CD4-positive, alpha-beta memory T cell (primary cell): ENCODE results near the gene STK32C. TPM values are rescaled to one million over a fixed set of nuclear protein-coding genes. Genes with fewer than 3 reads are reported as not detected.
A peak's percentile ranks its signal among the peaks of the same experiment; 100 is the strongest.

Experiments
- CTCF ChIA-PET: fragments of 350-600 bp; sonication (Branson Sonifier 250); formaldehyde crosslinking; loops from one replicate; lab custom pipeline; 2021; ENCODE audit warnings: inconsistent platforms; ENCODE audit not compliant: partially characterized antibody; lab: Charles Lee
- POLR2A ChIA-PET: fragments of 350-600 bp; sonication (Branson Sonifier 250); formaldehyde crosslinking; loops from one replicate; lab custom pipeline; 2021; ENCODE audit not compliant: partially characterized antibody; lab: Charles Lee
- DNase-seq, 5 donors: peaks; one replicate each; pipeline versions ENCODE4 v3.0.0 to v3.0.0-alpha.2; 2020 to 2022; ENCODE audit warnings: mixed read lengths in 1 of 5
- H3K27ac ChIP-seq: one replicate; pipeline ENCODE4 v1.7.0; 2013; ENCODE audit warnings: low read depth, low read length
- H3K27me3 ChIP-seq: 2 replicates; pipeline ENCODE4 v1.7.0; 2013; ENCODE audit warnings: mild to moderate bottlenecking, low read length, moderate library complexity; ENCODE audit not compliant: insufficient read depth
- H3K36me3 ChIP-seq: 2 replicates; pipeline ENCODE4 v1.7.0; 2013; ENCODE audit warnings: mild to moderate bottlenecking, low read length, moderate library complexity; ENCODE audit not compliant: insufficient read depth
- H3K4me1 ChIP-seq: 2 replicates; pipeline ENCODE4 v1.7.0; 2013; ENCODE audit warnings: mild to moderate bottlenecking, low read length, moderate library complexity; ENCODE audit not compliant: insufficient read depth
- H3K4me3 ChIP-seq, 2 donors: one replicate each; pipeline ENCODE4 v1.7.0; 2013; ENCODE audit warnings: low read length in 2 of 2, mild to moderate bottlenecking in 1 of 2
- H3K9me3 ChIP-seq, 2 donors: one replicate each; pipeline ENCODE4 v1.7.0; 2013; ENCODE audit warnings: low read length in 2 of 2, control low read depth in 1 of 2; ENCODE audit not compliant: control insufficient read depth in 1 of 2
- H3K27ac Mint-ChIP-seq, 7 donors: one replicate each; pipeline ENCODE4 v1.8.0; 2020 to 2021; ENCODE audit warnings: mixed read lengths in 7 of 7, mild to moderate bottlenecking in 6 of 7, inconsistent platforms in 3 of 7, moderate library complexity in 3 of 7
- H3K27me3 Mint-ChIP-seq, 2 donors: one replicate each; pipeline ENCODE4 v1.8.0; 2020 to 2021; ENCODE audit warnings: mixed read lengths in 2 of 2
- H3K36me3 Mint-ChIP-seq, 2 donors: one replicate each; pipeline ENCODE4 v1.8.0; 2020 to 2021; ENCODE audit warnings: mixed read lengths in 2 of 2, inconsistent platforms in 1 of 2, mild to moderate bottlenecking in 1 of 2
- H3K4me1 Mint-ChIP-seq, 4 donors: one replicate each; pipeline ENCODE4 v1.8.0; 2020 to 2021; ENCODE audit warnings: mixed read lengths in 4 of 4, mild to moderate bottlenecking in 1 of 4
- H3K4me3 Mint-ChIP-seq, 8 donors: one replicate each; pipeline ENCODE4 v1.8.0; 2020 to 2021; ENCODE audit warnings: mixed read lengths in 8 of 8, mild to moderate bottlenecking in 7 of 8, moderate library complexity in 6 of 8, inconsistent platforms in 3 of 8
- H3K9me3 Mint-ChIP-seq, 8 donors: one replicate each; pipeline ENCODE4 v1.8.0; 2020 to 2021; ENCODE audit warnings: mixed read lengths in 8 of 8, mild to moderate bottlenecking in 5 of 8, inconsistent platforms in 3 of 8, moderate library complexity in 1 of 8
- intact Hi-C: fragments of 100-400 bp; cut with micrococcal nuclease; formaldehyde crosslinking; loops from one replicate; pipeline ENCODE4 v1.15.1; 2023
- polyA plus RNA-seq, 2 donors: library from polyadenylated mRNA; unstranded; fragments of 300-500 nt; fragmentation: Illumina TruSeq; gene quantifications; one replicate each; pipeline ENCODE4 v1.2.3, GENCODE V29; 2021
- total RNA-seq, 2 experiments: library from RNA; stranded (reverse); gene quantifications; one replicate each; pipeline ENCODE4 v1.2.3, GENCODE V29; 2021

The STK32C gene
- total and polyA plus RNA-seq, 4 experiments from 2014 or later: 7.5 to 14.7 (median 10.6) TPM

GRCh38 chr10:132249824-132250375, 57.9 kb downstream of the STK32C start:
- Mint-ChIP-seq H3K27me3 (no peaks in the 10 kb centered on the region), H3K36me3 (no peaks in the 10 kb centered on the region), H3K4me3 (no peak overlapping the region), H3K9me3 (no peaks in the 10 kb centered on the region), H3K4me1 (peaks cover 0 to 2% (median under 1%) of the 10 kb centered on the region in 4 donors), H3K27ac (no peak overlapping the region)
- ChIA-PET POLR2A (no interaction called here), CTCF (no interaction called here)
- H3K27me3 ChIP-seq: no peaks in the 10 kb centered on the region
- DNase-seq: no peak
- no peak overlapping the region for H3K4me3 ChIP-seq
- intact Hi-C loops: loop anchor here (2.0 kb wide), 1 partner anchor 57 kb away; the partner anchor contains the start of gene STK32C
- no peaks in the 10 kb centered on the region for H3K9me3 ChIP-seq
- no peaks in the 10 kb centered on the region for H3K4me1 ChIP-seq
- H3K27ac ChIP-seq: no peak overlapping the region
- no peaks in the 10 kb centered on the region for H3K36me3 ChIP-seq

DNA sequence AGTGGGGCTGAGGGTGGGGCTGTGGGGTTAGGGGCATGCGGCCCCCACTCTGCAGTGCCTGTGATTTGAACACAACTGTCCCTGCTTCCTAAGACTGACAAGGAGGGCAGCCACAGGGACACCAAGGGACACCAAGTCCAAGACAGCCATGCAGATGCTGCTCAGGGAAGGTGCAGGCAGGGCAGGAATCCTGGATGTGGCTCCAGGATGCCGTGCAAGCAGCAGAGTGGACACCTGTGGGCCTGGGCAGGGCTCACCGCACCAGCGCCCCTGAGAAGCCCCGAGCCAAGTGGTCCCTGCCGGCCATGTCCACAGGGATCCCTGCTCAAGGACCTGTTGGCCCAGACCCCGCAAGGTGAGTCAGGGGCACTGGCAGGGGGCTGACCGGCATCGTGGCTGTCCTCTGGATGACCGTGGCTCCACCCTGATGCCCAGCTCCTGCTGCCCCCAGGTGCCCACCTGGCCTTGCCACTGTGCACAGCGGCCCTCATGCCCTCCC, 58.5 kb downstream of the STK32C start:
- Mint-ChIP-seq H3K27me3 (no peaks in the 10 kb centered on the region), H3K9me3 (no peaks in the 10 kb centered on the region), H3K36me3 (no peaks in the 10 kb centered on the region), H3K4me1 (no peaks in the 10 kb centered on the region), H3K4me3 (no peak overlapping the region), H3K27ac (no peak overlapping the region)
- Histone ChIP-seq H3K4me1 (no peaks in the 10 kb centered on the region), H3K9me3 (no peaks in the 10 kb centered on the region), H3K36me3 (no peaks in the 10 kb centered on the region), H3K4me3 (no peak overlapping the region), H3K27me3 (no peaks in the 10 kb centered on the region), H3K27ac (no peak overlapping the region)
- ChIA-PET CTCF (no interaction called here), POLR2A (no interaction called here)
- intact Hi-C loops: loop anchor here (2.0 kb wide), 1 partner anchor 58 kb away; the partner anchor contains the start of gene STK32C
- no peak for DNase-seq

DNA sequence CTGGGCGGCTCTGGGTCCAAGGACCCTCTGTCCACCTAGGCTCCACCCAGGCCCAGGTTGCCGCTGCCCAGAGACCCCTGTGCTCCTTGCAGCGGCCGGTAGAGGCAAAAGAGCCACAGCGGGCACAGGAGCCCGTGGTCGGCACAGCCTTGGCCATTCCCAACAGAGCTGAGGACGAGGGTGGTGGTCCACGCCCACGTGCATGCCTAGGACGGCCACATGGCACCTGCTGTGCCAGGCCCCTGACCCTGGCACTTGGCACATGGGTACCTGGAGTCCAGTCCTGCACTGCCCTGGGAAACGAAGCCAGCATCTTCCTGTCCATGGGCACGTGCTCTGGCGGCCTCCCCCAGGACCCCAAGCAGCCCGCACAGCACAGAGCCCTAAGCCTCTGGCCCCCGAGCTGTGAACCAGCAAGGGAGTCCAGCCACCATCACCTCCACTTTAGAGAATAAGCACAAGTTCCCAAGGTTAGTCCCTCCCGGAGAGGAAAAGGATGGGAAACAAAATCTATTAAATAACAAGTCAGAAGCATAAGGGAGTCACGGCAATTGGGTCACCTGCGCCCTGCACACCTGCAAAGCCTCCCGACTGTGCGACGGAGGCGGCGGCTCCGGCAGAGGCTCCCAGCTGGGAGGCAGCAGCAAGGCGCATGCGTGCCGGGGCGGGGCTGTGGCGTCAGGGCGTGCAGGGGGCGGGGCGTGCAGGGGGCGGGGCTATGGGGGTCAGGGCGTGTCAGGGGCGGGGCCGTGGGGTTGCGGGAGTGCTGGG, 59.1 kb downstream of the STK32C start:
- Histone ChIP-seq H3K27ac (no peak overlapping the region), H3K36me3 (no peaks in the 10 kb centered on the region), H3K9me3 (no peaks in the 10 kb centered on the region), H3K4me3 (no peak overlapping the region), H3K27me3 (no peaks in the 10 kb centered on the region), H3K4me1 (no peaks in the 10 kb centered on the region)
- peak; percentile 32 to 69 (median 65) for DNase-seq
- H3K27me3 Mint-ChIP-seq: no peaks in the 10 kb centered on the region
- H3K9me3 Mint-ChIP-seq: no peaks in the 10 kb centered on the region
- CTCF ChIA-PET: no interaction called here
- H3K4me3 Mint-ChIP-seq: peak overlapping the region in 3 of 8 donors; percentile 13 to 70 (median 51)
- POLR2A ChIA-PET: no interaction called here
- H3K4me1 Mint-ChIP-seq: no peaks in the 10 kb centered on the region
- no peaks in the 10 kb centered on the region for H3K36me3 Mint-ChIP-seq
- H3K27ac Mint-ChIP-seq: no peak overlapping the region
- intact Hi-C loops: loop anchor here (2.0 kb wide), 1 partner anchor 58 kb away; the partner anchor contains the start of gene STK32C

GRCh38 chr10:132247943-132248342, 59.8 kb downstream of the STK32C start:
- no peak for DNase-seq
- no peaks in the 10 kb centered on the region for H3K27me3 Mint-ChIP-seq
- Histone ChIP-seq H3K27ac (no peak overlapping the region), H3K36me3 (no peaks in the 10 kb centered on the region), H3K4me3 (no peak overlapping the region), H3K27me3 (no peaks in the 10 kb centered on the region), H3K9me3 (no peaks in the 10 kb centered on the region), H3K4me1 (no peaks in the 10 kb centered on the region)
- intact Hi-C loops: loop anchor here (2.0 kb wide), 1 partner anchor 59 kb away; the partner anchor contains the start of gene STK32C
- H3K9me3 Mint-ChIP-seq: no peaks in the 10 kb centered on the region
- peak overlapping the region in 2 of 8 donors; percentile 23 to 52 for H3K4me3 Mint-ChIP-seq
- no peaks in the 10 kb centered on the region for H3K36me3 Mint-ChIP-seq
- ChIA-PET POLR2A (no interaction called here), CTCF (no interaction called here)
- H3K4me1 Mint-ChIP-seq: no peaks in the 10 kb centered on the region
- H3K27ac Mint-ChIP-seq: no peak overlapping the region

GRCh38 chr10:132246296-132246695, 61.5 kb downstream of the STK32C start:
- Histone ChIP-seq H3K9me3 (no peaks in the 10 kb centered on the region), H3K4me3 (no peak overlapping the region), H3K4me1 (no peaks in the 10 kb centered on the region), H3K36me3 (no peaks in the 10 kb centered on the region), H3K27me3 (no peaks in the 10 kb centered on the region), H3K27ac (no peak overlapping the region)
- DNase-seq: no peak
- Mint-ChIP-seq H3K27me3 (no peaks in the 10 kb centered on the region), H3K4me1 (no peaks in the 10 kb centered on the region), H3K27ac (no peak overlapping the region), H3K4me3 (no peak overlapping the region), H3K9me3 (no peaks in the 10 kb centered on the region), H3K36me3 (no peaks in the 10 kb centered on the region)
- intact Hi-C loops: no loop called here
- ChIA-PET POLR2A (no interaction called here), CTCF (no interaction called here)

GRCh38 chr10:132245056-132245455, 62.7 kb downstream of the STK32C start:
- Histone ChIP-seq H3K36me3 (no peaks in the 10 kb centered on the region), H3K9me3 (no peaks in the 10 kb centered on the region), H3K27ac (no peak overlapping the region), H3K4me3 (no peak overlapping the region), H3K27me3 (no peaks in the 10 kb centered on the region), H3K4me1 (no peaks in the 10 kb centered on the region)
- POLR2A ChIA-PET: no interaction called here
- no peaks in the 10 kb centered on the region for H3K9me3 Mint-ChIP-seq
- no peaks in the 10 kb centered on the region for H3K4me1 Mint-ChIP-seq
- no peak overlapping the region for H3K4me3 Mint-ChIP-seq
- CTCF ChIA-PET: no interaction called here
- no peaks in the 10 kb centered on the region for H3K36me3 Mint-ChIP-seq
- H3K27me3 Mint-ChIP-seq: no peaks in the 10 kb centered on the region
- intact Hi-C loops: no loop called here
- no peak for DNase-seq
- H3K27ac Mint-ChIP-seq: no peak overlapping the region

DNA sequence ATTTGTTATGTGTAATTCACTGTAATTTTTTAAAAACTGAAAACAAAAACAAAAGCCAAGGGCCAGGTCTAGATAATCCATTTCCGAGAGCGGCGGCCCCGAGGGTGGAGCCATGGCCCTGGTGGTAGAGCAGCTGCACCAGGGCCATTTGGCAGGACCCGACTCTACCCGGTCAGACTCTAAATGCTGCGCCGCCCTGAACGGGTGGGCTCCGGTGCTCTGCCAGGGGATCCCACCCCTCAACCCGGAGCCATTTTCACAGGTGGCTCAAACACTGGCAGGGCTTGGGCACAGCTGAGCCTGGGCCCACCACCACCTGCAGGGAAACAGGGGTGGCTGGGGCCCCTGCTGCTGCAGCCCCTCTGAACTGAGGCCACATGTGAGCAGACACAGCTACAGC, 64.1 kb downstream of the STK32C start:
- Histone ChIP-seq H3K4me1 (no peaks in the 10 kb centered on the region), H3K27ac (no peak overlapping the region), H3K27me3 (no peaks in the 10 kb centered on the region), H3K4me3 (no peak overlapping the region), H3K36me3 (no peaks in the 10 kb centered on the region), H3K9me3 (no peaks in the 10 kb centered on the region)
- intact Hi-C loops: no loop called here
- DNase-seq: no peak
- H3K27ac Mint-ChIP-seq: no peak overlapping the region
- no peak overlapping the region for H3K4me3 Mint-ChIP-seq
- H3K27me3 Mint-ChIP-seq: no peaks in the 10 kb centered on the region
- ChIA-PET CTCF (no interaction called here), POLR2A (no interaction called here)
- H3K36me3 Mint-ChIP-seq: no peaks in the 10 kb centered on the region
- no peaks in the 10 kb centered on the region for H3K9me3 Mint-ChIP-seq
- peaks cover 0 to 1% (median under 1%) of the 10 kb centered on the region in 4 donors for H3K4me1 Mint-ChIP-seq
